H1 (cell line): ENCODE results near the gene SCO1.
A peak's percentile ranks its signal among the peaks of the same experiment; 100 is the strongest.

Experiments used
- CTCF ChIP-seq, 3 experiments: IDR thresholded peaks; 1 replicate in 2 of 3; 2 replicates in 1 of 3; pipeline versions ENCODE4 v1.5.1 to v1.6.1; 2011; ENCODE audit warnings: low read length in 3 of 3, mild to moderate bottlenecking in 3 of 3, inconsistent platforms in 2 of 3, low read depth in 1 of 3, moderate library complexity in 1 of 3; ENCODE audit not compliant: insufficient read depth in 1 of 3; ENCODE audit errors: control extremely low read depth in 1 of 3
- EP300 ChIP-seq, 2 experiments: IDR thresholded peaks; 1 replicate in 1 of 2; 2 replicates in 1 of 2; pipeline ENCODE4 v1.6.1; 2011 to 2012; ENCODE audit warnings: low read depth in 2 of 2, low read length in 2 of 2, mild to moderate bottlenecking in 2 of 2, borderline replicate concordance in 1 of 2, inconsistent platforms in 1 of 2, moderate library complexity in 1 of 2
- POLR2A ChIP-seq, 2 experiments: IDR thresholded peaks; 1 replicate in 1 of 2; 2 replicates in 1 of 2; pipeline ENCODE4 v1.6.1; 2011; ENCODE audit warnings: low read depth in 2 of 2, low read length in 2 of 2, mild to moderate bottlenecking in 2 of 2; ENCODE audit errors: control extremely low read depth in 1 of 2
- SUZ12 ChIP-seq: fragments of 200-600 bp; sonication (generic); IDR thresholded peaks from 2 replicates; pipeline ENCODE4 v1.6.1; 2012; ENCODE audit warnings: mild to moderate bottlenecking, inconsistent platforms, low read length, moderate library complexity, mixed read lengths
- USF2 ChIP-seq: IDR thresholded peaks from 2 replicates; pipeline ENCODE4 v1.6.1; 2011; ENCODE audit warnings: low read length, improper control_type of control experiment
- ZNF274 ChIP-seq: IDR thresholded peaks from 2 replicates; pipeline ENCODE4 v1.7.0; 2012; ENCODE audit warnings: low read length, borderline replicate concordance; ENCODE audit errors: extremely low read depth

GRCh38 chr17:10737168-10737622, 39.9 kb upstream of the SCO1 start:
- TF ChIP-seq EP300 (IDR thresholded peaks at IDR 0.05; ENCODE audit: borderline replicate concordance in 1 of 2, low read depth in 2 of 2, low read length in 2 of 2) (no peak), POLR2A (IDR thresholded peaks at IDR 0.05; ENCODE audit: control extremely low read depth in 1 of 2, low read depth in 2 of 2, low read length in 2 of 2) (no peak), ZNF274 (no peak), USF2 (no peak), CTCF (IDR thresholded peaks at IDR 0.05; ENCODE audit: control extremely low read depth in 1 of 3, insufficient read depth in 1 of 3, low read depth in 1 of 3, low read length in 3 of 3) (peak; percentile 68 to 81 (median 80)), SUZ12 (no peak)
